ENCODE results near the gene NOSIP.

DNA sequence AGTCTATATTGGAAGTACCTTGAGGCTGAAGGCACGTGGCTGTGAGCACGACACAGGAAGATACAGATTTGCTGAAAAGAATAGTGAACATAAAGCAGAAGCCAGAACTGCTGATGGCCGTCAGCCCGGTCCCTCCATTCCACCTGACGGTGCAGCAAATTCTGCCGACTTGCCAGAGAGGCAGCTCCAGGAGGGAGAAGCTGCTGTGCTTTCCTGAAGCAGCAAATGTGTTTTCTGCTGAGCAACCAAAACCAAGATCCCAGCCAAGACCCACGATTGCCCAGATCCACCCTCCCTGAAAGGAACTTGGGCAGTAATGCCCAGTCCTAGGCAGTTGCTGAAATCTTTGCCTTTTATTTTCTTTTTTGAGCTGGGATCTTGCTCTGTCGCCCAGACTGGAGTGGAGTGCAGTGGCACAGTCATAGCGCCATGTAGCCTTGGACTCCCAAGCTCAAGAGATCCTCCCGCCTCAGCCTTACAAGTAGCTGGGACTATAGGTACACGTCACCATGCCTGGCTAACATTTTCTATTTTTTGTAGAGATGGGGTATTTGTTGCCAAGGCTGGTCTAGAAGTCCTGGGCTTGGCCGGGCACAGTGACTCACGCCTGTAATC lies 59.5 kb downstream of the NOSIP start:
- TF ChIP-seq, protein P1, sequence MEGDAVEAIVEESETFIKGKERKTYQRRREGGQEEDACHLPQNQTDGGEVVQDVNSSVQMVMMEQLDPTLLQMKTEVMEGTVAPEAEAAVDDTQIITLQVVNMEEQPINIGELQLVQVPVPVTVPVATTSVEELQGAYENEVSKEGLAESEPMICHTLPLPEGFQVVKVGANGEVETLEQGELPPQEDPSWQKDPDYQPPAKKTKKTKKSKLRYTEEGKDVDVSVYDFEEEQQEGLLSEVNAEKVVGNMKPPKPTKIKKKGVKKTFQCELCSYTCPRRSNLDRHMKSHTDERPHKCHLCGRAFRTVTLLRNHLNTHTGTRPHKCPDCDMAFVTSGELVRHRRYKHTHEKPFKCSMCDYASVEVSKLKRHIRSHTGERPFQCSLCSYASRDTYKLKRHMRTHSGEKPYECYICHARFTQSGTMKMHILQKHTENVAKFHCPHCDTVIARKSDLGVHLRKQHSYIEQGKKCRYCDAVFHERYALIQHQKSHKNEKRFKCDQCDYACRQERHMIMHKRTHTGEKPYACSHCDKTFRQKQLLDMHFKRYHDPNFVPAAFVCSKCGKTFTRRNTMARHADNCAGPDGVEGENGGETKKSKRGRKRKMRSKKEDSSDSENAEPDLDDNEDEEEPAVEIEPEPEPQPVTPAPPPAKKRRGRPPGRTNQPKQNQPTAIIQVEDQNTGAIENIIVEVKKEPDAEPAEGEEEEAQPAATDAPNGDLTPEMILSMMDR (IDR thresholded peaks at IDR 0.05) = no peak
- TF ChIP-seq POLR2AphosphoS5 (IDR thresholded peaks at IDR 0.05; ENCODE audit: low read depth, low read length) (no peak), SIN3A (IDR thresholded peaks at IDR 0.05; ENCODE audit: borderline replicate concordance, insufficient read depth, low read depth, low read length) (no peak), TCF7L2 (IDR thresholded peaks at IDR 0.05; ENCODE audit: low read depth, low read length) (no peak)
- TF ChIP-seq, protein P2, sequence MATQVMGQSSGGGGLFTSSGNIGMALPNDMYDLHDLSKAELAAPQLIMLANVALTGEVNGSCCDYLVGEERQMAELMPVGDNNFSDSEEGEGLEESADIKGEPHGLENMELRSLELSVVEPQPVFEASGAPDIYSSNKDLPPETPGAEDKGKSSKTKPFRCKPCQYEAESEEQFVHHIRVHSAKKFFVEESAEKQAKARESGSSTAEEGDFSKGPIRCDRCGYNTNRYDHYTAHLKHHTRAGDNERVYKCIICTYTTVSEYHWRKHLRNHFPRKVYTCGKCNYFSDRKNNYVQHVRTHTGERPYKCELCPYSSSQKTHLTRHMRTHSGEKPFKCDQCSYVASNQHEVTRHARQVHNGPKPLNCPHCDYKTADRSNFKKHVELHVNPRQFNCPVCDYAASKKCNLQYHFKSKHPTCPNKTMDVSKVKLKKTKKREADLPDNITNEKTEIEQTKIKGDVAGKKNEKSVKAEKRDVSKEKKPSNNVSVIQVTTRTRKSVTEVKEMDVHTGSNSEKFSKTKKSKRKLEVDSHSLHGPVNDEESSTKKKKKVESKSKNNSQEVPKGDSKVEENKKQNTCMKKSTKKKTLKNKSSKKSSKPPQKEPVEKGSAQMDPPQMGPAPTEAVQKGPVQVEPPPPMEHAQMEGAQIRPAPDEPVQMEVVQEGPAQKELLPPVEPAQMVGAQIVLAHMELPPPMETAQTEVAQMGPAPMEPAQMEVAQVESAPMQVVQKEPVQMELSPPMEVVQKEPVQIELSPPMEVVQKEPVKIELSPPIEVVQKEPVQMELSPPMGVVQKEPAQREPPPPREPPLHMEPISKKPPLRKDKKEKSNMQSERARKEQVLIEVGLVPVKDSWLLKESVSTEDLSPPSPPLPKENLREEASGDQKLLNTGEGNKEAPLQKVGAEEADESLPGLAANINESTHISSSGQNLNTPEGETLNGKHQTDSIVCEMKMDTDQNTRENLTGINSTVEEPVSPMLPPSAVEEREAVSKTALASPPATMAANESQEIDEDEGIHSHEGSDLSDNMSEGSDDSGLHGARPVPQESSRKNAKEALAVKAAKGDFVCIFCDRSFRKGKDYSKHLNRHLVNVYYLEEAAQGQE (IDR thresholded peaks at IDR 0.05; ENCODE audit: insufficient read depth in 1 of 2, low read depth in 2 of 2, low read length in 1 of 2) = no peak
